Endothelial cell of umbilical vein (primary cell): ENCODE measurements around the gene ERAP2.

Experiments used
- CTCF ChIP-seq, 2 donors: IDR thresholded peaks; 1 replicate in 1 of 2; 2 replicates in 1 of 2; pipeline ENCODE4 v1.5.1; 2011; ENCODE audit warnings: low read length in 2 of 2, mild to moderate bottlenecking in 2 of 2, moderate library complexity in 2 of 2, control low read depth in 1 of 2, inconsistent platforms in 1 of 2, low read depth in 1 of 2; ENCODE audit not compliant: insufficient read depth in 1 of 2; ENCODE audit errors: extremely low read depth in 1 of 2
- EZH2 ChIP-seq: IDR thresholded peaks from 2 replicates; pipeline ENCODE4 v1.6.1; 2012; ENCODE audit warnings: borderline replicate concordance, low read depth, mild to moderate bottlenecking, moderate library complexity, low read length, inconsistent platforms; ENCODE audit not compliant: severe bottlenecking
- GATA2 ChIP-seq: IDR thresholded peaks from 2 replicates; pipeline ENCODE4 v1.7.0; 2011; ENCODE audit warnings: low read depth, mild to moderate bottlenecking, moderate library complexity, mixed read lengths, low read length; ENCODE audit not compliant: insufficient read length, insufficient read depth
- JUN ChIP-seq: IDR thresholded peaks from 2 replicates; pipeline ENCODE4 v1.6.1; 2011; ENCODE audit warnings: borderline replicate concordance, low read depth; ENCODE audit not compliant: insufficient read length, insufficient read depth
- MAX ChIP-seq: IDR thresholded peaks from 2 replicates; pipeline ENCODE4 v1.6.1; 2011; ENCODE audit not compliant: insufficient read depth, insufficient read length
- MYC ChIP-seq: IDR thresholded peaks from one replicate; pipeline ENCODE4 v1.6.1; 2011; ENCODE audit warnings: mild to moderate bottlenecking, low read depth, low read length
- POLR2A ChIP-seq: IDR thresholded peaks from 2 replicates; pipeline ENCODE4 v1.6.1; 2012; ENCODE audit warnings: low read depth, mild to moderate bottlenecking, control low read depth, low read length
- POLR2AphosphoS5 ChIP-seq: IDR thresholded peaks from 2 replicates; pipeline ENCODE4 v1.6.1; 2012; ENCODE audit warnings: low read depth, mild to moderate bottlenecking, control low read depth, low read length, moderate library complexity; ENCODE audit not compliant: insufficient read depth

GRCh38 chr5:96883871-96884270 is 7.6 kb downstream of the ERAP2 start:
- no peak for TF ChIP-seq EZH2
- TF ChIP-seq CTCF (IDR thresholded peaks at IDR 0.05; ENCODE audit: extremely low read depth in 1 of 2, insufficient read depth in 1 of 2, low read depth in 1 of 2, low read length in 2 of 2), result no peak
- no peak for TF ChIP-seq POLR2AphosphoS5
- TF ChIP-seq MYC, result no peak
- TF ChIP-seq POLR2A, result no peak
- no peak for TF ChIP-seq JUN
- no peak for TF ChIP-seq MAX
- no peak for TF ChIP-seq GATA2
